Vagina (tissue), 2 donors: Measurements from ENCODE around the gene PEA15.

Source experiments
- POLR2A ChIP-seq, 2 donors: fragments of 450-650 bp; IDR thresholded peaks; one replicate each; pipeline ENCODE4 v1.6.1; 2017; ENCODE audit warnings: antibody characterized with exemption in 2 of 2, mild to moderate bottlenecking in 2 of 2, moderate library complexity in 2 of 2
- POLR2AphosphoS5 ChIP-seq, 2 donors: sonication (generic); formaldehyde crosslinking; IDR thresholded peaks; one replicate each; pipeline ENCODE4 v1.9.0; 2017; ENCODE audit warnings: antibody characterized with exemption in 2 of 2, mild to moderate bottlenecking in 2 of 2, low read depth in 1 of 2; ENCODE audit not compliant: insufficient read depth in 1 of 2
- TF ChIP-seq, protein P1 (sequence below), 3 experiments: fragments of 450-650 bp in 2 of 3; fragments of 200-600 bp in 1 of 3; sonication (generic) in 1 of 3; IDR thresholded peaks; one replicate each; pipeline ENCODE4 v1.5.1; 2017 to 2019; ENCODE audit warnings: antibody characterized with exemption in 3 of 3, mild to moderate bottlenecking in 2 of 3, moderate library complexity in 2 of 3

DNA sequence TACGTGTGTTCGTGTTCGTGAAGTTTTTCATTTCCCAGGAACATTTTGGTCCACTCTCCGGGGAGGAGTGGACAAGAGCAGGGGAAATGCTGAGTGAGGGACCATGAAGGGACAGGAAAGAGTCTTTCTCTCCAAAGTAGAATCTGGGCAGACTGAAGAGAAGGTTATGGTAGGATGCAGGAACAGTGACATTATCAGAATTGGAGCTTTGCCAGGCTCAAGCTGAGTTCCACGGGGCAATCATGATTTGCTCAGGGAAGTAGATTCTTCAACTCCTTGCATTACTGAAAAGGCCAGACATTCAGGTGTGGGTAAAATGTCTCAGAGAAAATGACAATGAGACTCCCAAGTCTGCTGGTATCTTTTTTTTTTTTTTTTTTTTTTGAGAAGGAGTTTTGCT lies 37.2 kb upstream of the PEA15 start:
- TF ChIP-seq, protein P1, sequence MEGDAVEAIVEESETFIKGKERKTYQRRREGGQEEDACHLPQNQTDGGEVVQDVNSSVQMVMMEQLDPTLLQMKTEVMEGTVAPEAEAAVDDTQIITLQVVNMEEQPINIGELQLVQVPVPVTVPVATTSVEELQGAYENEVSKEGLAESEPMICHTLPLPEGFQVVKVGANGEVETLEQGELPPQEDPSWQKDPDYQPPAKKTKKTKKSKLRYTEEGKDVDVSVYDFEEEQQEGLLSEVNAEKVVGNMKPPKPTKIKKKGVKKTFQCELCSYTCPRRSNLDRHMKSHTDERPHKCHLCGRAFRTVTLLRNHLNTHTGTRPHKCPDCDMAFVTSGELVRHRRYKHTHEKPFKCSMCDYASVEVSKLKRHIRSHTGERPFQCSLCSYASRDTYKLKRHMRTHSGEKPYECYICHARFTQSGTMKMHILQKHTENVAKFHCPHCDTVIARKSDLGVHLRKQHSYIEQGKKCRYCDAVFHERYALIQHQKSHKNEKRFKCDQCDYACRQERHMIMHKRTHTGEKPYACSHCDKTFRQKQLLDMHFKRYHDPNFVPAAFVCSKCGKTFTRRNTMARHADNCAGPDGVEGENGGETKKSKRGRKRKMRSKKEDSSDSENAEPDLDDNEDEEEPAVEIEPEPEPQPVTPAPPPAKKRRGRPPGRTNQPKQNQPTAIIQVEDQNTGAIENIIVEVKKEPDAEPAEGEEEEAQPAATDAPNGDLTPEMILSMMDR (IDR thresholded peaks at IDR 0.05), result no peak
- TF ChIP-seq POLR2A (IDR thresholded peaks at IDR 0.05) (no peak), POLR2AphosphoS5 (IDR thresholded peaks at IDR 0.05; ENCODE audit: insufficient read depth in 1 of 2, low read depth in 1 of 2) (no peak)
